H9 (cell line): ENCODE results near the gene MSH4. TPM values are rescaled to one million over a fixed set of nuclear protein-coding genes. Genes with fewer than 3 reads are reported as not detected.
A peak's percentile ranks its signal among the peaks of the same experiment; 100 is the strongest.

ENCODE experiments used
- DNase-seq: peaks from one replicate; pipeline ENCODE4 v3.0.0-alpha.2; 2017
- H2AFZ ChIP-seq: one replicate; pipeline ENCODE4 v1.6.1; 2013; ENCODE audit warnings: mild to moderate bottlenecking, low read length, control low read depth, moderate library complexity
- H2AK5ac ChIP-seq: 2 replicates; pipeline ENCODE4 v1.6.1; 2013; ENCODE audit warnings: low read length, control low read depth, mixed read lengths; ENCODE audit not compliant: insufficient read length
- H2BK120ac ChIP-seq: one replicate; pipeline ENCODE4 v1.6.1; 2013; ENCODE audit warnings: low read depth, mild to moderate bottlenecking, low read length, control low read depth, inconsistent platforms; ENCODE audit not compliant: poor library complexity, severe bottlenecking
- H2BK12ac ChIP-seq: 2 replicates; pipeline ENCODE4 v1.6.1; 2013; ENCODE audit warnings: low read length, control low read depth, mixed read lengths, low read depth; ENCODE audit not compliant: insufficient read length
- H2BK15ac ChIP-seq: 2 replicates; pipeline ENCODE4 v1.6.1; 2013; ENCODE audit warnings: low read depth, low read length, control low read depth
- H2BK20ac ChIP-seq: one replicate; pipeline ENCODE4 v1.6.1; 2013; ENCODE audit warnings: low read depth, mild to moderate bottlenecking, low read length, control low read depth, inconsistent platforms; ENCODE audit not compliant: poor library complexity, severe bottlenecking
- H2BK5ac ChIP-seq: 2 replicates; pipeline ENCODE4 v1.6.1; 2013; ENCODE audit warnings: low read length, control low read depth, mixed read lengths; ENCODE audit not compliant: insufficient read length
- H3K14ac ChIP-seq: 2 replicates; pipeline ENCODE4 v1.6.1; 2013; ENCODE audit warnings: low read length, control low read depth; ENCODE audit not compliant: insufficient read depth
- H3K18ac ChIP-seq: 2 replicates; pipeline ENCODE4 v1.6.1; 2013; ENCODE audit warnings: low read depth, mild to moderate bottlenecking, mixed read lengths, low read length, control low read depth; ENCODE audit not compliant: insufficient read length
- H3K23ac ChIP-seq: 2 replicates; pipeline ENCODE4 v1.6.1; 2013; ENCODE audit warnings: low read length, control low read depth, mixed read lengths, low read depth; ENCODE audit not compliant: insufficient read length
- H3K23me2 ChIP-seq: 2 replicates; pipeline ENCODE4 v1.6.1; 2013; ENCODE audit warnings: low read depth, mild to moderate bottlenecking, mixed read lengths, low read length, control low read depth; ENCODE audit not compliant: insufficient read length, poor library complexity, severe bottlenecking
- H3K27ac ChIP-seq: 2 replicates; pipeline ENCODE4 v1.5.1; 2013; ENCODE audit warnings: low read length, control low read depth, mixed read lengths, low read depth; ENCODE audit not compliant: insufficient read length
- H3K27me3 ChIP-seq: 2 replicates; pipeline ENCODE4 v1.6.1; 2013; ENCODE audit warnings: low read length, control low read depth, inconsistent platforms; ENCODE audit not compliant: insufficient read depth
- H3K4ac ChIP-seq: 2 replicates; pipeline ENCODE4 v1.6.1; 2013; ENCODE audit warnings: low read depth, mild to moderate bottlenecking, control low read depth, inconsistent platforms, low read length, moderate library complexity
- H3K4me1 ChIP-seq: 2 replicates; pipeline ENCODE4 v1.6.1; 2013; ENCODE audit warnings: low read length, control low read depth, inconsistent platforms; ENCODE audit not compliant: insufficient read depth
- H3K4me2 ChIP-seq: 2 replicates; pipeline ENCODE4 v1.6.1; 2013; ENCODE audit warnings: low read length, control low read depth, mixed read lengths; ENCODE audit not compliant: insufficient read length, insufficient read depth
- H3K56ac ChIP-seq: 2 replicates; pipeline ENCODE4 v1.6.1; 2013; ENCODE audit warnings: low read depth, mild to moderate bottlenecking, mixed read lengths, low read length, control low read depth; ENCODE audit not compliant: insufficient read length
- H3K79me1 ChIP-seq: 2 replicates; pipeline ENCODE4 v1.6.1; 2013; ENCODE audit warnings: low read depth, mild to moderate bottlenecking, moderate library complexity, low read length, control low read depth, inconsistent platforms; ENCODE audit not compliant: insufficient read depth, poor library complexity, severe bottlenecking
- H3K79me2 ChIP-seq: 2 replicates; pipeline ENCODE4 v1.6.1; 2013; ENCODE audit warnings: low read length, control low read depth, inconsistent platforms; ENCODE audit not compliant: insufficient read depth
- H3K9ac ChIP-seq: 2 replicates; pipeline ENCODE4 v1.6.1; 2013; ENCODE audit warnings: low read length, control low read depth, mixed read lengths; ENCODE audit not compliant: insufficient read length; ENCODE audit errors: extremely low read depth
- H3K9me3 ChIP-seq: one replicate; pipeline ENCODE4 v1.6.1; 2013; ENCODE audit warnings: low read depth, low read length, inconsistent platforms; ENCODE audit not compliant: control insufficient read depth
- H3T11ph ChIP-seq: one replicate; pipeline ENCODE4 v1.6.1; 2013; ENCODE audit warnings: mild to moderate bottlenecking, low read length, control low read depth, inconsistent platforms
- H4K20me1 ChIP-seq: one replicate; pipeline ENCODE4 v1.6.1; 2013; ENCODE audit not compliant: control insufficient read depth, insufficient read length, insufficient read depth
- H4K5ac ChIP-seq: 2 replicates; pipeline ENCODE4 v1.6.1; 2013; ENCODE audit warnings: low read depth, mild to moderate bottlenecking, mixed read lengths, low read length, control low read depth; ENCODE audit not compliant: insufficient read length
- H4K8ac ChIP-seq: replicated peaks from 2 replicates; pipeline ENCODE4 v1.6.1; 2013; ENCODE audit warnings: low read length, control low read depth, mixed read lengths, low read depth; ENCODE audit not compliant: insufficient read length
- H4K91ac ChIP-seq: 2 replicates; pipeline ENCODE4 v1.6.1; 2013; ENCODE audit warnings: low read depth, mild to moderate bottlenecking, moderate library complexity, mixed read lengths, low read length, control low read depth; ENCODE audit not compliant: insufficient read length
- H3K27ac Mint-ChIP-seq, 3 experiments: 2 replicates in 2 of 3; 3 replicates in 1 of 3; pipeline ENCODE4 v1.8.0; 2020 to 2021; ENCODE audit warnings: mixed read lengths in 3 of 3, mild to moderate bottlenecking in 1 of 3, moderate library complexity in 1 of 3
- H3K27me3 Mint-ChIP-seq: 2 replicates; pipeline ENCODE4 v1.8.0; 2021; ENCODE audit warnings: low read depth, mild to moderate bottlenecking, moderate library complexity, mixed read lengths
- H3K36me3 Mint-ChIP-seq, 3 experiments: 2 replicates in 2 of 3; 3 replicates in 1 of 3; pipeline ENCODE4 v1.8.0; 2020 to 2021; ENCODE audit warnings: low read depth in 3 of 3, mixed read lengths in 3 of 3; ENCODE audit not compliant: insufficient read depth in 1 of 3
- H3K4me1 Mint-ChIP-seq, 2 experiments: 2 replicates each; pipeline ENCODE4 v1.8.0; 2020; ENCODE audit warnings: mixed read lengths in 2 of 2
- H3K4me3 Mint-ChIP-seq, 2 experiments: 2 replicates in 1 of 2; 3 replicates in 1 of 2; pipeline ENCODE4 v1.8.0; 2020 to 2021; ENCODE audit warnings: mild to moderate bottlenecking in 2 of 2, mixed read lengths in 2 of 2, moderate library complexity in 1 of 2
- H3K9me3 Mint-ChIP-seq, 2 experiments: 2 replicates in 1 of 2; 3 replicates in 1 of 2; pipeline ENCODE4 v1.8.0; 2020; ENCODE audit warnings: mild to moderate bottlenecking in 2 of 2, mixed read lengths in 2 of 2, moderate library complexity in 1 of 2
- total RNA-seq: library from RNA; stranded (reverse); gene quantifications from 2 replicates; pipeline ENCODE4 v1.2.1, GENCODE V29; 2021
- TF ChIP-seq, protein P1 (sequence below): fragments of 200-600 bp; sonication (generic); conservative IDR thresholded peaks from 3 replicates; pipeline ENCODE4 v1.8.0; 2021; ENCODE audit warnings: antibody characterized with exemption, mild to moderate bottlenecking

MSH4 gene
- total RNA-seq, 1 experiment from 2014 or later, result 0.63 TPM

DNA sequence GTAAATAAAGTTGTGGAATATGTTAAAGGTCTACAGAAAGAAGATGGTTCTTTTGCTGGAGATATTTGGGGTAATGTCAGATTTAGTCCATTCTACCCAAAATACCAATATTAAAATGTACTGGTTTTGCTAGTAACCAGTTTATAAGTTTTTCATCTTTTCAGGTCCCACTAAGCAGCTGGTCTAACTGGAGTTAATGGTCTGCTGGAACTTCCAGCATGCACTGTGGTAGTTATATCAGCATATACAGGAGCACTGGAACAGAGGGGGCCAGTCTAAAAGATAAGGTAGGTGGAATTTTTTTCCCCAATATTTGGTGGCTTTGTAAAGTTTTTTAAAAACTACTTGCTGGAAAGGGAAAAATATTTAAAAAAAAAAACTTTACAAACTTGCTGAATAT, 6.7 kb upstream of the MSH4 start:
- H4K20me1 ChIP-seq, result no peaks in the 10 kb centered on the region

More for the DNA sequence above, 6.7 kb upstream of the MSH4 start:
- Mint-ChIP-seq H3K4me3 (peak overlapping the region; percentile 98 to 99), H3K36me3 (peaks cover 74 to 89% (median 85%) of the 10 kb centered on the region in 3 experiments), H3K4me1 (peaks cover 37 to 40% of the 10 kb centered on the region in 2 experiments), H3K27ac (peak overlapping the region in 2 of 3 experiments; percentile 81 to 94; a peak in 3 of 7 replicates), H3K27me3 (no peaks in the 10 kb centered on the region), H3K9me3 (no peaks in the 10 kb centered on the region)
- H3K79me2 ChIP-seq, result peaks cover 28% of the 10 kb centered on the region; the same call in 1 of the 2 replicates
- no peak overlapping the region for H2BK12ac ChIP-seq
- no peak overlapping the region for H3K23ac ChIP-seq
- no peak overlapping the region for H4K5ac ChIP-seq
- no peak overlapping the region for H4K8ac ChIP-seq
- H4K91ac ChIP-seq, result no peak overlapping the region
- H2BK20ac ChIP-seq, result no peak overlapping the region
- no peaks in the 10 kb centered on the region for H3K4me1 ChIP-seq
- no peak overlapping the region for H3T11ph ChIP-seq
- peak overlapping the region; percentile 41 for H3K4me2 ChIP-seq
- no peak overlapping the region for H2BK120ac ChIP-seq
- no peak overlapping the region for H3K18ac ChIP-seq
- no peaks in the 10 kb centered on the region for H3K27me3 ChIP-seq
- peak overlapping the region; percentile 35 for H3K9ac ChIP-seq
- H2BK5ac ChIP-seq, result no peak overlapping the region
- H2AFZ ChIP-seq, result no peak overlapping the region
- no peak overlapping the region for H2BK15ac ChIP-seq
- DNase-seq, result no peak
- no peaks in the 10 kb centered on the region for H3K9me3 ChIP-seq
- no peak overlapping the region for H3K56ac ChIP-seq
- no peak overlapping the region for H3K14ac ChIP-seq
- no peak overlapping the region for H2AK5ac ChIP-seq
- H3K4ac ChIP-seq, result no peak overlapping the region
- no peak overlapping the region for H3K27ac ChIP-seq
- TF ChIP-seq, protein P1, sequence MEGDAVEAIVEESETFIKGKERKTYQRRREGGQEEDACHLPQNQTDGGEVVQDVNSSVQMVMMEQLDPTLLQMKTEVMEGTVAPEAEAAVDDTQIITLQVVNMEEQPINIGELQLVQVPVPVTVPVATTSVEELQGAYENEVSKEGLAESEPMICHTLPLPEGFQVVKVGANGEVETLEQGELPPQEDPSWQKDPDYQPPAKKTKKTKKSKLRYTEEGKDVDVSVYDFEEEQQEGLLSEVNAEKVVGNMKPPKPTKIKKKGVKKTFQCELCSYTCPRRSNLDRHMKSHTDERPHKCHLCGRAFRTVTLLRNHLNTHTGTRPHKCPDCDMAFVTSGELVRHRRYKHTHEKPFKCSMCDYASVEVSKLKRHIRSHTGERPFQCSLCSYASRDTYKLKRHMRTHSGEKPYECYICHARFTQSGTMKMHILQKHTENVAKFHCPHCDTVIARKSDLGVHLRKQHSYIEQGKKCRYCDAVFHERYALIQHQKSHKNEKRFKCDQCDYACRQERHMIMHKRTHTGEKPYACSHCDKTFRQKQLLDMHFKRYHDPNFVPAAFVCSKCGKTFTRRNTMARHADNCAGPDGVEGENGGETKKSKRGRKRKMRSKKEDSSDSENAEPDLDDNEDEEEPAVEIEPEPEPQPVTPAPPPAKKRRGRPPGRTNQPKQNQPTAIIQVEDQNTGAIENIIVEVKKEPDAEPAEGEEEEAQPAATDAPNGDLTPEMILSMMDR, result no peak
- peaks cover 10% of the 10 kb centered on the region for H3K23me2 ChIP-seq
- H3K79me1 ChIP-seq, result no peaks in the 10 kb centered on the region
